Skeletal muscle tissue (tissue), 4 donors: Measurements from ENCODE around the gene MRPL20. TPM values are rescaled to one million over a fixed set of nuclear protein-coding genes. Genes with fewer than 3 reads are reported as not detected.
"Not testable (repeated sequence)": the region's sequence is repeated elsewhere in the genome, so short reads cannot be mapped to it uniquely, and the experiment has no call there.

ENCODE experiments used
- H3K27ac ChIP-seq: one replicate; pipeline ENCODE4 v1.7.0; 2013; ENCODE audit warnings: mild to moderate bottlenecking, low read depth, low read length, inconsistent platforms
- H3K27me3 ChIP-seq, 3 donors: one replicate each; pipeline ENCODE4 v1.7.0; 2013; ENCODE audit warnings: low read length in 3 of 3; ENCODE audit not compliant: control insufficient read depth in 3 of 3, insufficient read depth in 3 of 3
- H3K36me3 ChIP-seq, 3 donors: one replicate each; pipeline ENCODE4 v1.7.0; 2013; ENCODE audit warnings: low read length in 3 of 3; ENCODE audit not compliant: control insufficient read depth in 3 of 3, insufficient read depth in 3 of 3
- H3K4me1 ChIP-seq, 3 donors: one replicate each; pipeline ENCODE4 v1.7.0; 2013; ENCODE audit warnings: low read length in 3 of 3, mild to moderate bottlenecking in 3 of 3; ENCODE audit not compliant: control insufficient read depth in 3 of 3, insufficient read depth in 3 of 3
- H3K4me3 ChIP-seq, 3 donors: one replicate each; pipeline ENCODE4 v1.7.0; 2013; ENCODE audit warnings: low read length in 3 of 3
- H3K9ac ChIP-seq, 3 donors: one replicate each; pipeline ENCODE4 v1.7.0; 2013; ENCODE audit warnings: low read length in 3 of 3, mild to moderate bottlenecking in 3 of 3, moderate library complexity in 2 of 3, low read depth in 1 of 3
- H3K9me3 ChIP-seq, 3 donors: one replicate each; pipeline ENCODE4 v1.7.0; 2013; ENCODE audit warnings: low read length in 3 of 3; ENCODE audit not compliant: control insufficient read depth in 3 of 3
- total RNA-seq: library from RNA; depleted of rRNA; stranded (reverse); fragments of >200 nt; gene quantifications from one replicate; pipeline ENCODE4 v1.2.3, GENCODE V29; 2014
- donor health status: Osteomylitis.

Gene MRPL20
- 75.7 TPM for total RNA-seq

DNA sequence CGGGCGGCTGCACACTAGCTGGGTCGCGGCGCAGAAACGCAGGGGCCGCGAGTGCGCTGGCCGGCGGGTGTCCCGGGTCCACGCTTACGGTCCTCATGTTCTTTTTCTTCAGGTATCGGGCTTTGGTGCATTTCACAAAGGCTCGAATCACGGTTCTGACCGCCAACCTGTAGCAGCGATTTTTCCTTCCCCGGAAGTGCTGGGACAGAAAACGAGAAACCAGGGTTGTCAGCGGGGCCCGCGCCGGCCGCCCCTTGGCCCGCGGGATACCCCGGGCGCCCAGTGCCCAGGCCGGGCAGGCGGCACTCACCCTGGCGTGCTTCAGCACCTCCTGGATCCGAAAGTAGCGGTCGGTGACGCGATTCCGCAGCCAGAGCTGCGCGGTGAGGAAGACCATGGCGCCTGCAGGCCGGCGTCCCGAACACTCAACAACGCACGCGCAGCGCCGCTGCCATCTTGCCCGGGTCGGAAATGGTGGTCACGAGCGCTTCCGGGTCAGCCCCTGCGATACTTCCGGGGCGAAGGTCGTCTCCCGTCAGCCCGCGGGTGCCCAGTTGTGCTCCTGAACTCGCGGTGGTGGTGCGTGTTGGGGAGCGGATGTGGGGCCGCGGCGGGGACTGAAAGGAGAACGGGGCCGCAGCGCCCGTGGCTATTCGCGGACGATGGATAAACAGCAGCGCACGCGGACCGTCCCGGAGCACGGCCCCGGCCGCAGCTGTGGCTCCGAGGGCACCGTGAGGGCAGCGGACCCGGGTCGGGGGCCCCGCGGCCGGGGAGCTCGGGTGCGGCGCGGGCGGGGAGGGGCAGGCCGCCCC, at the start of gene MRPL20:
Gene MRPL20 (minus strand): TSS at position 473 of the 815 bp plus-strand sequence. CDS start 76 bp downstream, at position 397.
- peak within 1 kb of the TSS; percentile 86 for H3K27ac ChIP-seq
- no peaks in the 10 kb centered on the region for H3K27me3 ChIP-seq
- H3K4me1 ChIP-seq: peaks cover 18 to 43% (median 29%) of the 10 kb centered on the region in 3 donors
- H3K9ac ChIP-seq: peak within 1 kb of the TSS; percentile 87 to 96 (median 91)
- peak within 1 kb of the TSS; percentile 86 to 95 (median 94) for H3K4me3 ChIP-seq
- peaks cover 24 to 27% (median 24%) of the 10 kb centered on the region in 3 donors for H3K36me3 ChIP-seq
- H3K9me3 ChIP-seq: no peaks in the 10 kb centered on the region

DNA sequence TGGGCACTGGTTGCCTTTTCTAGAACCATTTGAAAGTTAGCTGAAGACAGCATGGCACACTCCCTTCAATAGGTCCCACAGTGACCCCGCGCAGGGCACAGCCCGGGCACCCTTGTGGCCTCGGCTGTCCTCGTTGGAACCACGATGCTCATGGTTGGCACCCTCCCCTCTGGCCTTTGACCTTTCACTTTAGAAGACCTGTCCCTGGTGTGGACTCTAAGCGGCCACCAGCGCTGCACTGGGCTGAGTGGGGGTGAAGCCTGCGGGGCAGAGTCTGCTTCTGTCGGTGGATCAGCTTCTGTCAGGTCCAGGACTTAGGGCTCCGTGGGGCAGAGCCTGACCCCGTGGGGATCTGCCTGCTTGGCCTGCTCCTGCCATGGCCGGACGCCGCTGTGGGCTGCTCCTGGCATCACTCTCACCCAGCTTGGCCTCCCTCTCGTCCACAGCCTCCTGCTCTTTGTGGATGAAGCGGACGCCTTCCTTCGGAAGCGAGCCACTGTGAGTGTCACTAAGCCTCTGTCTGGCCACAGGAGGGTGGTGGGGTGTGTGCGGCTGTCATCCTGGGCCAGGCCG, 49.7 kb upstream of the MRPL20 start:
- H3K36me3 ChIP-seq, H3K9ac ChIP-seq, H3K27ac ChIP-seq, H3K4me3 ChIP-seq, H3K4me1 ChIP-seq, H3K9me3 ChIP-seq: not testable (repeated sequence)
- peaks cover 0 to 15% (median 2%) of the 10 kb centered on the region in 3 donors for H3K27me3 ChIP-seq

DNA sequence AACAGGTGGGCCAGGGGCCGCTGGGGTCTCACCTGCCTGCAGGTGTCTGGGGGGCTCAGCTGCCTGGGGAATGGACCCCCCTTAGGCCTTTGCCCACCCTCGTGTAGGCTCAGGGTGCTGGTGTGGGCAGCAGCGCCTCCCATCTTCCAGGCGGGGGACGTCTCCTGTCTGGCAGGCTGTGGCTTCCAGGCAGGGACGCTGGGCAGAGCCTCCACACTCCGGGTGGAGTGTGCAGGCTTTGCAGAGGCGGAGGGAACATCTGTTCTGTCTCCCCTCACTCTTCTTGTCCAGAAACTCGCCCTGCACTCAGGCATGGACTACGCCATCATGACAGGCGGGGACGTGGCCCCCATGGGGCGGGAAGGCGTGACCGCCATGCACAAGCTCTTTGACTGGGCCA, 48.8 kb upstream of the MRPL20 start:
- not testable (repeated sequence) for H3K9ac ChIP-seq, H3K9me3 ChIP-seq, H3K36me3 ChIP-seq, H3K27me3 ChIP-seq, H3K4me1 ChIP-seq, H3K4me3 ChIP-seq, H3K27ac ChIP-seq

DNA sequence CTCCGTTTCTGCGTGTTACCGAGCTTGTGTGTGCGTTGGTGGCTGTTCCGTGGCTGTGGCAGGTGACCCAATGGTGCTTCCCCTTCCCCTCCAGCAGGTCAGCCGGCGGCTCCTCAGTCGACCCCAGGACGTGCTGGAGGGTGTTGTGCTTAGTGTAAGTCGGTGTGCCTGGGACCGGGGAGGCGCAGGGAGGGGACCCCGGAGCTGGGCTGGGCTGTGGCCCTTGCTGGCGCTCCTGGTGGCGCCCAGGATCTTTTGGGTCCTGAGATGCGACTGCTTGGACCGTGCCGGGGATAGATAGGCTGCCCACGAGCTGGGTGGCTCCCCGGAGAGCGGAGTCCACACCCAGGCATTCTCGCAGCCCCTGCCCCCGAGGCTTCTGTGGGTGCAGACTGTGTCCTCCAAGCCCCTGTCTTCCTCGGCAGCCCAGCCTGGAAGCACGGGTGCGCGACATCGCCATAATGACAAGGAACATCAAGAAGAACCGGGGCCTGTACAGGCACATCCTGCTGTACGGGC, 48.3 kb upstream of the MRPL20 start:
- Histone ChIP-seq H3K9ac (no peak overlapping the region), H3K4me1 (no peaks in the 10 kb centered on the region), H3K4me3 (no peak overlapping the region), H3K27ac (no peak overlapping the region), H3K27me3 (peaks cover 0 to 3% (median 0%) of the 10 kb centered on the region in 3 donors), H3K36me3 (no peaks in the 10 kb centered on the region), H3K9me3 (no peaks in the 10 kb centered on the region)

DNA sequence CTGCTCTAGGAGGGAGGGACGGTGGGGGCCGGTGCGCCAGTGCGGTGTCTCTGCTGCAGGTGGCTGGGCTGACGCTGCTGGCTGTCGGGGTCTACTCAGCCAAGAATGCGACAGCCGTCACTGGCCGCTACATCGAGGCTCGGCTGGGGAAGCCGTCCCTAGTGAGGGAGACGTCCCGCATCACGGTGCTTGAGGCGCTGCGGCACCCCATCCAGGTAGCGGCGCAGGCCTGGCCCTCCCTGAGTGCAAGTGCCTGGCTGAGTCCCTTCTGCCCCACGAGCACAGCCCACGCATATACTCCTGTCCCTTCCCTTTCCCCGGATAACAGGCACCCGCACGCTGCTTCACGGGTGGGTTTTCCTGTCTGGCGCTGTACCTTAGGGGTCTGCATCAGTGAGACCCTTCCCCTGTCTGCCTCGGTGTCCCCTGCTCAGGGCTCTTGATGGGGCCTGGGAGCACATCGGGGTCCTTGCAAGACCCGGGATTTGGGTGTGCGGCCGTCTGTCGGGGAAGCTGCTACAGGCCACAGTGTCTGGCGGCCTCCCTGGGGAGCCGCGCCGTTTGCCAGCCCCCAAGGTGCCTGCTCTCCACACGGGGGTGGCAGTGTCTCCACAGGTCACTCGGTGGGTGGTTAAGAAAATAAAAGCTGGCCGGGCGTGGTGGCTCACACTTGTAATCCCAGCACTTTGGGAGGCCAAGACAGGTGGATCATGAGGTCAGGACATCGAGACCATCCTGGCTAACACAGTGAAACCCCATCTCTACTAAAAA, 47.4 kb upstream of the MRPL20 start:
- H3K27me3 ChIP-seq, H3K36me3 ChIP-seq, H3K4me1 ChIP-seq, H3K4me3 ChIP-seq, H3K27ac ChIP-seq, H3K9me3 ChIP-seq, H3K9ac ChIP-seq: not testable (repeated sequence)

- H3K27me3 ChIP-seq: peaks cover 0 to 3% (median 0%) of the 10 kb centered on the region in 3 donors
- H3K27ac ChIP-seq: no peak overlapping the region
- no peak overlapping the region for H3K9ac ChIP-seq
- H3K9me3 ChIP-seq: no peaks in the 10 kb centered on the region
- no peaks in the 10 kb centered on the region for H3K4me1 ChIP-seq
- H3K4me3 ChIP-seq: no peak overlapping the region
- no peaks in the 10 kb centered on the region for H3K36me3 ChIP-seq
Measured at GRCh38 chr1:1452882-1453281, 45.8 kb upstream of the MRPL20 start.

GRCh38 chr1:1452365-1452739, 45.3 kb upstream of the MRPL20 start:
- H3K27ac ChIP-seq, H3K36me3 ChIP-seq, H3K9ac ChIP-seq, H3K4me1 ChIP-seq, H3K27me3 ChIP-seq, H3K9me3 ChIP-seq, H3K4me3 ChIP-seq: not testable (repeated sequence)

DNA sequence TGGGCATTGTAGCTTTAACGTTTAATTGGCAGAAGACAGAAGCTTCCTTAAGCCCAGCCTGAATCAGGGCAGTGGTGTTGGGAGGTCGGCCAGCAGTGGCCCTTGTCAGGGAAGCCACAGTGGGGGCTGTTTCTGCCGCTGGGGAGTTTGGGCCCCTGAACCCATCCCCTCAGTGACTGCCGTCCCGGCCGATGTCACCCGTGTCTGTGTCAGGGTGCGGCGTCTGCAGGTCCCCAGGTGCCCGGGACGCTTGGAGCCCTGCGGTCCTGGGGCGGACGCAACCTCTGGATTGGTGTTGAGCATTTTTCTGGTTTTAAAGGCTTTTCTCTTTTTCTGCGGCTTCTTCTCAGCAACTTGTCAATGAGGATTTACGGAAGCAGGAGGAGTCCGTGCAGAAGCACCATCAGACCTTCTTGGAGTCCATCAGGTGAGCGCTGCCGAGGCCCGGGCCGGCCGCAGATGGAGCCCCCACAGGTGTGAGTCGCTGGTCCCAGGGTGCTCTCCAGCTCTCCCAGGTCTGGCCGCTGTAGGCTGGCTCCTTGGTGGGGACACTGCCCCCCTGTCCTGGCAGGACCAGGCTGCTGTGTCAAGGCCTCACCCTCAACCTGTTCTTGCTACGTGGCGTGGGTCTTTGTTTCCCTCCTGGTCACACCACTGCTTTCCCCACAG, 44.7 kb upstream of the MRPL20 start:
- Histone ChIP-seq H3K27me3 (peaks cover 0 to 1% (median 0%) of the 10 kb centered on the region in 3 donors), H3K4me1 (no peaks in the 10 kb centered on the region), H3K36me3 (no peaks in the 10 kb centered on the region), H3K9ac (no peak overlapping the region), H3K9me3 (no peaks in the 10 kb centered on the region), H3K4me3 (no peak overlapping the region), H3K27ac (no peak overlapping the region)

DNA sequence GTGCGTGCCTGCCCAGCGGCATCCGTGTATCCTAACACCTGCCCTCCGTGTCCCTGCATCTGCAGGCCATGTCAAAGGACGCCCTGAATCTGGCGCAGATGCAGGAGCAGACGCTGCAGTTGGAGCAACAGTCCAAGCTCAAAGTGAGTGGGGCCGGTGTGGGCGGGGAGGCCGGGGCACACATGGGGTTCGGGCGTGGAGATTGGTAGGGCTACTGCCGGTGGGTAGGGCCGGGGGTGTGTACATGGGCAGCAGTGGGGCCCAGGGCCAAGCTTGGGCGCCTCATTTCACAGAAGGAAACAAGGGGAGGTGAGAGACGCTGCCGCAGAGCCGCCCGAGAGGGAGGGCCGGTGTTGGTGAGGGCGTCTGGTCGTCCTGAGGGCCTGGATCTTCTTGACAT, 43.5 kb upstream of the MRPL20 start:
- H3K9me3 ChIP-seq: not testable (repeated sequence)

More for the DNA sequence above, 43.5 kb upstream of the MRPL20 start:
- not testable (repeated sequence) for H3K9ac ChIP-seq, H3K27ac ChIP-seq, H3K4me1 ChIP-seq, H3K36me3 ChIP-seq, H3K4me3 ChIP-seq, H3K27me3 ChIP-seq
